Measurements from ENCODE around the gene ANKZF1.
A peak's percentile ranks its signal among the peaks of the same experiment; 100 is the strongest.

The ANKZF1 gene

DNA sequence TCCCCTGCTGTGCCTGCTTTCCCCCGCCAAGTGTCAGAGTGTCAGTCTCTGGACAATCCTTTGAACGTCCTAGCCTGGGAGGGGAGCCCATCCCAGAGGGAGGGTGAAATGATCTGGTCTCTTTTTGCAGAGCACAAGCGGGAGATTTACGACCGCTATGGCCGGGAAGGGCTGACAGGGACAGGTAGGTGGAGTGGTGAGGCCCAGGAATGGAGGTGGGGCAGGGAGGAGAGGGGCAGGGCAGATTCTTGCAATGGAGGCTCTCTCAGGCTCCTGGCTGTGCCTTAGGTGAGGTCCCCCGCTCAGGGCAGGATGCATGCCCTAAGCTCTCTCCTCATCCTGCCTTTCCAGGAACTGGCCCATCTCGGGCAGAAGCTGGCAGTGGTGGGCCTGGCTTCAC lies 52.0 kb downstream of the ANKZF1 start:
- Mint-ChIP-seq H3K36me3 (ENCODE audit: low read depth) (peaks cover 71% of the 10 kb centered on the region), H3K9me3 (no peaks in the 10 kb centered on the region), H3K27me3 (peaks cover 3% of the 10 kb centered on the region), H3K4me3 (no peak overlapping the region), H3K27ac (peak overlapping the region; percentile 50), H3K4me1 (ENCODE audit: low read depth) (peaks cover 65% of the 10 kb centered on the region)
- intact Hi-C loops (cut with micrococcal nuclease), result no loop called here

DNA sequence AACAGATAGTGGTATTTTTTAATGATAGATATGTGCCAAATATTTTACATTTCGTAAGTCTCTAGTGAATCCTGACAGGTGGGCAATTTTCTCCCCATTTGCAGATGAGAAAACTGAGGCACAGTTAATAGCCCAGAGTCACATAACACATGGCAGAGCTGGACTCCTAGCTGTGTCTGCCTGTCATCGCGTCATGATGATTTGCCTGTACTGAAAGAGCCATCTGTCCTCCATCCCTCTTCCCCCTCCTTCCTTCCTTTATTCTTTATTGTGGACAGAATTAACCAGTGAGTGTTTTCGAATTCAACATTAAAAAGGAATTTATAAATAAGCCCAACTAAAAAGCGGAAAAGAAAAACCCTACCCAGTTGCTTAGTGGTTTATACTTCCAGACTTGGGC lies 52.8 kb downstream of the ANKZF1 start:
- H3K36me3 Mint-ChIP-seq (ENCODE audit: low read depth), result peaks cover 72% of the 10 kb centered on the region
- no peaks in the 10 kb centered on the region for H3K9me3 Mint-ChIP-seq
- H3K27me3 Mint-ChIP-seq, result peaks cover 2% of the 10 kb centered on the region
- H3K27ac Mint-ChIP-seq, result no peak overlapping the region
- H3K4me3 Mint-ChIP-seq, result no peak overlapping the region
- peaks cover 66% of the 10 kb centered on the region for H3K4me1 Mint-ChIP-seq (ENCODE audit: low read depth)
- intact Hi-C loops (cut with micrococcal nuclease), result no loop called here

DNA sequence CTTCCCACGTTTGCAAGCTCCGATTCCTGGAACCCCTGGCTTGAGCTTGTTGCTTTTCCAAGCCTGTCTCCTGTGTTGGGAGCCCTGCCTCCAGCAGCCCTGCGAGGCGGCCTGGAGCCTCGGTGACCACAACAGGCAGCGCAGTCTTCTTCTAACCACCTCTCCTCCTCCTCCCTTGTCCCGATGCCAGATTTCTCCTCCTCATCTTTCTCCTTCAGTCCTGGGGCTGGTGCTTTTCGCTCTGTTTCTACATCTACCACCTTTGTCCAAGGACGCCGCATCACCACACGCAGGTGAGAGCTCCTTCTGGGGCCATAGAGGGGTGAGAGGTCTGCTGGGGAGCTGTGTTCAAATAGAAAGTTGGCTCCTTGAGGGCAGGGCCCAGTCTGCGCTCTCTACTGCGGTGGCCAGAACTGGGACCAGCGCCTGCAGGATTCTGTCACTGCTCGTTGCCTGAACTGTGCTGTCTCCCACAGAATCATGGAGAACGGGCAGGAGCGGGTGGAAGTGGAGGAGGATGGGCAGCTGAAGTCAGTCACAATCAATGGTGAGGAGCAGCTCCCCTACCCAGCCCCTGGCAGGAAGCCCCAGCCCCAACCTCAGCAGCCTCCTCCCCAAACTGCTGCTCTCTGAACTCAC lies 53.5 kb downstream of the ANKZF1 start:
- H3K27ac Mint-ChIP-seq, result no peak overlapping the region
- no peaks in the 10 kb centered on the region for H3K9me3 Mint-ChIP-seq
- no peak overlapping the region for H3K4me3 Mint-ChIP-seq
- no peaks in the 10 kb centered on the region for H3K27me3 Mint-ChIP-seq
- peaks cover 59% of the 10 kb centered on the region for H3K4me1 Mint-ChIP-seq (ENCODE audit: low read depth)
- intact Hi-C loops (cut with micrococcal nuclease), result no loop called here
- peaks cover 72% of the 10 kb centered on the region for H3K36me3 Mint-ChIP-seq (ENCODE audit: low read depth)

DNA sequence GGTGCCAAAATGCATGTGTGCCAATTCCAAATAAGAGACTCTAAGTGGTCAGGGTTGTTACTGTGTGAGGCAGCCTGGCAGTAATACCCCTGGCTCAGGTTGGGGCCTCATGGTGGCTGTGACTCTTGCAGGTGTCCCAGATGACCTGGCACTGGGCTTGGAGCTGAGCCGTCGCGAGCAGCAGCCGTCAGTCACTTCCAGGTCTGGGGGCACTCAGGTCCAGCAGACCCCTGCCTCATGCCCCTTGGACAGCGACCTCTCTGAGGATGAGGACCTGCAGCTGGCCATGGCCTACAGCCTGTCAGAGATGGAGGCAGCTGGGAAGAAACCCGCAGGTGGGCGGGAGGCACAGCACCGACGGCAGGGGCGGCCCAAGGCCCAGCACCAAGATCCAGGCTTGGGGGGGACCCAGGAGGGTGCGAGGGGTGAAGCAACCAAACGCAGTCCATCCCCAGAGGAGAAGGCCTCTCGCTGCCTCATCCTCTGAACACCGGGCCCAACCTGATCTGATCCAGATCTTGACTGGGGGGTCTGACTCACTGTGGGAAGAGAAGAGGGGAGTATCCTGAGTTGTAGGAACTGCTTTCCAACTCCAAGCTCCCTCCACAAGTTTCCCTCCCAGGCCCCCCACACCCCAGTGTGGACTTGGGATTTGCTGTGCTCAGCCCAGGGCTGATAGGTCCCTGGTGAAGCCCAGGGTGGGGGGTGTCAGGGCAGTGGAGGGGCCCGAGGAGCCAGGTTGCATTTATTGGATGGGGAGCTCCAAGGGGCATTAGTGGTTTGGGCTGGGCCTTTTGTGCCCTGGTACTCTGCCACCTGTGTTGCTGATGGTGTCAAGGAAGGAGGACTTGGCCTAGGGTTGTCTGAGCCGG lies 55.1 kb downstream of the ANKZF1 start:
- Mint-ChIP-seq H3K4me3 (no peak overlapping the region), H3K27me3 (peaks cover 1% of the 10 kb centered on the region), H3K4me1 (ENCODE audit: low read depth) (peaks cover 52% of the 10 kb centered on the region), H3K27ac (peak overlapping the region; percentile 44), H3K36me3 (ENCODE audit: low read depth) (peaks cover 69% of the 10 kb centered on the region), H3K9me3 (no peaks in the 10 kb centered on the region)
- intact Hi-C loops (cut with micrococcal nuclease), result no loop called here

DNA sequence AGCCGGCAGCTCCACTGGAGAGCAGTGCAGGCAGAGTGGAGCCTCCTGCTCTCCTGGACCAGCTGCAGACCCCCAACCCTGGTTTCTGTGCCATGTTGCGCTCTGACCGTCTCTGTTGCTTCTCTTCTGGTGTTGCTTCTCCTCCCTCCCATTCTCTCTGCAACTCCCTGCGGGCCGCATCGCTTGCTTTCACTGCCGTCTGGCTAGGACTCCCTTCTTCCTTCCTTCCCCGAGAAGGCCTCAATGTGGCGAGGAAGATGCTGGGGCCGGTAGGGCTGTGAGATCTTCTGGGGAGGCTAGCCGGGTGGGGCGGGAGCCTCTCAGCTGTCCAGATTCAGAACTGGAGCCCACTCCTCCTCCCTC lies 55.7 kb downstream of the ANKZF1 start:
- peaks cover 63% of the 10 kb centered on the region for H3K36me3 Mint-ChIP-seq (ENCODE audit: low read depth)
- intact Hi-C loops (cut with micrococcal nuclease), result no loop called here
- no peaks in the 10 kb centered on the region for H3K9me3 Mint-ChIP-seq
- H3K4me3 Mint-ChIP-seq, result no peak overlapping the region
- H3K4me1 Mint-ChIP-seq (ENCODE audit: low read depth), result peaks cover 48% of the 10 kb centered on the region
- peaks cover 6% of the 10 kb centered on the region for H3K27me3 Mint-ChIP-seq
- peak overlapping the region; percentile 44 for H3K27ac Mint-ChIP-seq

DNA sequence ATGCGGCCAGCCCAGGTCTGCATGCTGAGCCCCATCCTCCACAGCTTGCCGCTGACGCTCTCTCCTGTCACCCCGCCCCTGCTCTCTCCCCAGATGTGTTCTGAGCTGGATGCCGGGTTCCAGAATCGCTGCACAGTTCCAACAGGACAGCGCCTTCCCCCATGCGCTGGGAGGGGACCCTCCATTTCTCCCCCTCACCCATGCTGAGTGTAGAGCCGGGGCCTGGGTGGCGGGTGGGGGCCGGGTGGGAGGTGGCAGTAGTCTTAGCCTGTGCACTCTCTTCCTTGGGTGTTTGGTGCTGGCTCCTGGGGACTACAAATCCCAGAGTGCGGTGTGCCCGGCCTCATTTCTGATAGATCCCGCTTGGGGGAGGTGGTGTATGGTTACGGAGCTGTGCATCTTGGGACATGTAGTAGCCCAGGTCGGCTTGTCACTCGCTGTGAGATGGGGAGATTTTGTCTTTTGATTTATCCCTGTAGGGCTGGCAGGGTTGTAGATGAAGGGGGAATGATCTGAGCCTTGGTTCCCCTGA lies 56.4 kb downstream of the ANKZF1 start:
- no peak overlapping the region for H3K4me3 Mint-ChIP-seq
- H3K36me3 Mint-ChIP-seq (ENCODE audit: low read depth), result peaks cover 57% of the 10 kb centered on the region
- intact Hi-C loops (cut with micrococcal nuclease), result no loop called here
- H3K27ac Mint-ChIP-seq, result no peak overlapping the region
- peaks cover 42% of the 10 kb centered on the region for H3K4me1 Mint-ChIP-seq (ENCODE audit: low read depth)
- no peaks in the 10 kb centered on the region for H3K9me3 Mint-ChIP-seq
- H3K27me3 Mint-ChIP-seq, result peaks cover 6% of the 10 kb centered on the region
